ENCODE measurements around the gene DDX5.

Gene DDX5

DNA sequence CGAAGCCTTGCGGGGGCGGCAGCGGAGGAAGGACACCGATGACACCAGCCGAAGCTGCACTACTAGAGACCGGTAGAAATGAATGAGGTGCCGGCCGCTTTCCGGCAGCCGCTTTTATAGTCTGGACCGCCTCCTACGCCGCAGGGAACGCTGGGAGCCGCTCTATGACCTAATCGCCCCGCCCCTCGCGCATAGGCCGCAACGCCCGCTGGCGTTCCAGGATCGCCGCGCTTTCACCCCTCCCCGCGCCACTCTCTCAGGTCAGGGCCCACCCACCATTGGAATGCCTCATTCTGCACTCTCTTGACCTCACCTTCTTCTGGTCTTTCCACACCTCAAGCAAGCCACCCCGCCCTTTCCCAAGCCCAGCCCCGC, at the start of gene DDX5:
TSS of gene DDX5 (minus strand) at position 89 of the 375 bp plus-strand sequence. CDS start 170 bp downstream, outside the sequence.
- DNase-seq: peak; percentile 99 to 100 (median 100)

DNA sequence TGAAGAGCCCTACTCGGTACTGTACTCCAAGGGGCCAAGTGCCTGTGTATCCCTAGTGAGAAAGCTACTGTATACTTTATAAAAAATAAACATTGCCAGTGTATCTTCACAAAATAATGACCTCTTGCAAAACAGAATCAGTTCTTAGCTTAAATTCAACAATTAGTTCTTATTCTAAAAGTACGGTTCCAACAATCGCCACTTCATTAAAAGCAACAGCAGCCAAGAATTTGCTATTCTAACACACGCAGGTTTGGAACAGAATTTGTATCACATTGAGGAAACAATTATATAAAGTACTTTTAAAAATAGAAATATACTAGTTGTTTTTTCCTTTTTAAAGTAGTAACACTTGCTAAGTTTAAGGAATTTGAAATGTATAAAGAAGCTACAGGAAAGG, 49.2 kb upstream of the DDX5 start:
- no peak for DNase-seq

DNA sequence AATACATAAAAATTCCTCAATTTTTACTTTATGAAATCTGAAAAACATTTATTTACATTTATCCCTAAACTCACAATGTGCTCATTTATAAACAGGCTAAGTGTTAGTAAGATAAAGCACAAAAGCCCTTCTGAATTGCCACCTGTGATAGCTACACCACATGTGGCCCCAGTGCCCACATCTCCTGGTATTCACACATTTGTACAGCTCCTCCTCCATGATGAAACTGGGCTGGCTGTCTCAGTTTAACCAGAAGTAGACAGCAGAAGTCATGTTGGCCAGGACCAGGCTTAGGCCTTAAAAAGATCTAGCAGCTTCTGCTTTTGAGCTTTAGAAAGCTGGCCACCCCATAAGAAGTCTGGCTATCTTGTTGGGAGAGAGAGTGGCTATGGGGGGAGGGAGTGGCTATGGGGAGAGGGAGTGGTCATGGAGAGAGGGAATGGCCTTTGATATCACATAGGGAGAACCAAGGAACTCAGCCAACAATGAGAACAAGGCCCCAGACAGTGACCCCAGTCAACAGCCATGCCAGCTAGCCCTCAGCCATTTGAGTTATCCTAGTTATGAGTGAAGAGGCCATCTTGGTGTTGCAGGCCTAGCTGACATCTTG, 48.0 kb upstream of the DDX5 start:
- DNase-seq: no peak

DNA sequence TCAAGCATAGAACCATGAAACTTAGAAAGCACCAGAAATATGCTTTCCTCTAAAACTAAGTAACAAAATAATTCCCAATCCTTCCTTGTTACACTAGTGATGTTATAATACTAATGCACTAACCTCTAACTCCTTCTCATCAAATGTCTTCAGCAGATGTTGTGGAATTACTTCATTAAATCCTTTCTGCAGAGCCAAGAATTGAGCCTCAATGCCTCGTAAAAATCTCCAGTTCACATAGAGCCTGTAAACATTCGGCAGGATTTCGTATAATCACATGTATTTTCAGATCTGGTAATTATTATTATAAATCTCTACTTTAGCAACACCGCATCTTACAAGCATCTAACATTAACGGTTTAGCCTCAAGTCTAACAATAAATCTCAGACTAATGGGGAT, 45.4 kb upstream of the DDX5 start:
- DNase-seq: no peak

DNA sequence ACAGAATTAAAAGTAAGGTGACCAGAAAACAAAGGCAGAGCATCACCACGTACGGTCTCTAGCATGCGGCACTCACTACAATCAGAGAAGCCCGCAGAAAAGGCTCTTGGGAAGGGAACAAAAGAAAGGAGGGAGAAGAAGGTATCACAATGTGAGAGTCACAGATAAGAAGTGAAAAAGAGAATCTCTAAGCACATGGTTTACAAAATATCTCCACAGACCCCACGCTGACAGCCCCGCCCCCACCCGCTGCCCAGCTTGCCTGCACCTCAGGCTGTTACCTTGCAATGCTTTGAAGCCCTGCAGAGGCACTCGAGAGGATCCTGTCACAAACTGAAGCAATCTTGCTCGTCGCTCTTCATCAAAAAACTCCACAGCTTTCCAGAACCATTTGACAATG, 41.2 kb upstream of the DDX5 start:
- DNase-seq: no peak

DNA sequence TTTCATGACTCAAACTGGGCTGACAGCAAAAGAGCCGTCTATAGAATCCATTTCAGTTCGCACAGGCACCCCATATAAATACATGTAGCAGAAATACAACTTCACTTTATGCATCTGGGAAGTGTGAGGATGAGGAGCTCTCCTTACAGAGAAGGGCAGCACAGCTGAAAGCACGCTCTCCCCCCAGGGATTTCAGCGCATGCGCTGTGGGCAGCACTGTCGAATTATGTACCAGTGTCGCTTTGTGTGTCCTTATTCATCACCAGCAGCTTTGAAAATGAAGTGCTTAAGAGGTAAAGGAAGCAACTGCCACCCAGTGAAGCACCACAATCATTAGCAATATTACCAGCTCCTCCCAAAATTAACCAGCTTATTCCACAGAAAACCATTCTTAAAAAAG, 40.6 kb upstream of the DDX5 start:
- DNase-seq: no peak

DNA sequence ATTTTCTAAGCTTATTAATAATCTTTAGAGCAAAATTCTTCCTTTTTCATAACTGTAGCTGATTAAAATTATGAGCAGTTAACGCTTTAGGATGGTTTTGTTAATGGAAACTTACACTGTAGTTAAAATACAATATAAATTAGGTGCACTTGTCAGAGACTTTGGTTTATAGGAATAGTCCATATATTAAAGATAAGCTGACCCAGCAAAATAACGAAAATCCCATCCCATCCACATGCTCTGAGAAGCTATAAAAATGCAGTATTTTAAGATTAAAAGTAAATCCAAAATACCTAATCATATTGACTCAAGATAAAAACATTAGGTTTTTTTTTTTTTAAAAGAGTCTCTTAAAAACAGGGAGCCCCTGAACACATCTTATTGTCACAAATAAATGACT, 38.7 kb upstream of the DDX5 start:
- DNase-seq: no peak

DNA sequence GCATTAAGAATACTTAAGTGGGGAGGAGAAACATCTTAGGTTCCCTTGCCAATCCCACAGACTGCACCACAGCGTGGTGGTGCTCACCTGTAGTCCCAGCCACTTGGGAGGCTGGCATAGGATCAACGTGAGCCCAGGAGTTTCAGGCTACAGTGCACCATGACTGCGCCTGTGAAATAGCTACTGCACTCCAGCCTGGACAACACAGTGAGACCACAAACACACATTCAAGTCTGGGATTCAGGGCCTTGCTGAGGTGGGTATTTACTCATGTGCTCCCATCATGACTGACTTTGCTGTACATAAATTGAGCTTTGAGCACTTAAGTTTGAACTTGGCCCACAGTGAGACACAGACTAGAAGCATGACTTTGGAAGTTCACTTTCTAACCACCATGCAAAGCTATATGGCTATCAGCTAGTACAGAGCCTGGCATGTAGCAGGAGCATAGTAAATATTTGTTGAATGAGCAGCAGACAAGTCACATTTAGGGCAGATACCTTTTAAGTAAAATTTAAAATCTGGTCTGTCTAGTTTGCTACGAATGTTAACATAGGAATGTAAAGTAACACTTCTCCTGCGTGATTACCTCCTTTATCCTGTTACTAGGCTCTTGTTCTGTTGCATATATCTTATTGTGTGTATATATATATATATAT, 34.2 kb upstream of the DDX5 start:
- DNase-seq: no peak

DNA sequence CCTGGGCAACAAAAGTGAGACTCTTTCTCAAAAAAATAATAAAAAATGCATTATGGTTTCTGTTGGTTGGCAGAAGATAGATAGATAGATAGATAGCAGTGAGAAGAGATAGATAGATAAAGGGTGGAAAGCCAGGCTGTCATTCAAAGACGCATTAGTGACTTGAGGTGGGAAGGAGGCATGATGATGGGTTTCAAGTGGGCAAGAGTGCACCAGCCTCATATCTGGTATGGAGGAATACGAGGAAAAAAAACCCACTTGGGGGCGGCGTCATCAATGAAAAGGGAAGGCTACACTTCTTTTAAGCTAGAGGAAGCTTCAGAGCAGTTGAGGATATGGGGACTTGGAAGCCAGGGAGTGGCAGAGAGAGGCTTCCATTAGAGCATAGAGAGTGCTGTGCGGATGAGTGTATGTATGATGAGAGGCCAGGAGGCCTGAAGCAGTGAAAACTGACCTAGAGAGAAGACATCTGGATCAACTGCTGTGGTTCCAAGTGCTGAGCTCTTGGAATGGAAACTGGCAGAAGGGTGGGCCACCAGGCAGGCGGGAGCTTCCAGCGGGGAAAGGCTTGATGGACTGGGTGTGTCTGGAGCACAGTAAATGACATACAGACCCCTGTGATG, 32.5 kb upstream of the DDX5 start:
- DNase-seq: no peak

DNA sequence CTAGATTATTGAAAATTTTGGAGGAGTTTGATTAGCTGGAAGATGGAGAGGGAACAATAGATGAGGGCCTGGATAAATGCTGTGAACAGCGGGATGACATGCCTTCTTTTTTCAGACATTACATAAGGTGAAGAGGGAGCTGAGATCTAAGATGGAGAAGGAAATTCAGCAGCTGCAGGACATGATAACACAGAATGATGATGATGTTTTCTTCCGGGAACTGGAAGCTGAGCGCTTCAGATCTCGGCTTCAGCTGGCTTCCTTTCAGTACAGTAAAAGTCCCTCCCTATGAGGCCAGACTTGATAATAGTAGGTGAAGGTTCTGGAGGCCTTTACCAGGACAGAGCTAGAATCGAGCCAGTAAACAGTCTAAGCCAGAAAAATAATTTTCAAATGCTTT, 31.4 kb upstream of the DDX5 start:
- DNase-seq: no peak

DNA sequence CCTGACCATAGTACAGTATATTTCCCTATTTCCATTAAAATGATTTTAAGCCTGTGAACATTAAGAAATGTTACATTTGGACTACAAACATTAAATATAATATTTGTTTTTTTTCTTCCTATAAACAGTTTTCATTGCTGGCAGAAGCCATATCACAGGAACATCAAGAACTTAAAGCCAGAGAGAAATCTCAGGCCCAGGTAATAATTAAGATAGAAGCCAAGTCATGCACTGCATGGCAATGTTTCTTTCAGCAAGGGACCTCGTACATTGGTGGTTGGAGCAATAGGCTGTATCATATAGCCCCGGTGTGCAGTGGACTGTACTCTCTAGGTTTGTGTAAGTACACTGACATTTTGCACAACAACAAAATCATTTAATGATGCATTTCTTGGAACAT, 30.8 kb upstream of the DDX5 start:
- DNase-seq: no peak

DNA sequence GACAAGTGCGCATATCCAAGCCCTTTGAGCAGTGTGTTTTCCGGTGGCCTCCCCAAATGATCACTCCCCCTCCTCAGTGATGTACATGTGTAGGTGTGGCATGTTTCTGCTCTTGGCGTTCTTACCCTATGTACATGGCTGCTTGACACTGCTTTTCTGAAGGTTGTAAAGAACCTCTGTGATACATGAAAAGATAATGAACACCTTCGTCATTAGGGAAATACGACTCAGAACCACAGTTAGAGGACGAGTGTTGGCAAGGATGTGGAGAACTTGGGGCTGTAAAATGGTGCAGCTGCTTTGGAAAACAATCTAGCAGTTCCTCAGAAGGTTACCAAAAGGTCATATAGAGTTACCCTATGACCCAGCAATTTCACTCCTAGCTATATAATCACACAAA, 29.3 kb upstream of the DDX5 start:
- no peak for DNase-seq

DNA sequence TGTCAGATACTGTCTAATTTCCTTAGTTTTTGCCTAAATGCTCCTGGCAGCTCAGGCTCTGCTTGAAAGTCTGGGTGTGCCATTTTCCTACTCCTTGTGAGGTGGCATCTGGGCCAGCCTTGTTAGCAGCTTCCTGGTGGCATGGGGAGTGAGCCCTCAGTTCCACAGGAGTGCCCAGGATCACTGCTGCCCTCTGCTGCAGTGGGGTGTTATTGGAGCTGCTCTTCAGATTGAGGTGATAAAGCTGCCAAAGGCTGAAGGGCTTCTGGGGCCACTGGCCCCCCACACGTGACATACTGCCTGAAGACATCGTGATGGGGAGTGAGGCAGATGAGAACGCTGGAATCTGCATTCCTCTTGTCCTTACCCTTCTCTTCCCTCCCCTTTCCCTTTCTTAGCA, 28.1 kb upstream of the DDX5 start:
- no peak for DNase-seq

DNA sequence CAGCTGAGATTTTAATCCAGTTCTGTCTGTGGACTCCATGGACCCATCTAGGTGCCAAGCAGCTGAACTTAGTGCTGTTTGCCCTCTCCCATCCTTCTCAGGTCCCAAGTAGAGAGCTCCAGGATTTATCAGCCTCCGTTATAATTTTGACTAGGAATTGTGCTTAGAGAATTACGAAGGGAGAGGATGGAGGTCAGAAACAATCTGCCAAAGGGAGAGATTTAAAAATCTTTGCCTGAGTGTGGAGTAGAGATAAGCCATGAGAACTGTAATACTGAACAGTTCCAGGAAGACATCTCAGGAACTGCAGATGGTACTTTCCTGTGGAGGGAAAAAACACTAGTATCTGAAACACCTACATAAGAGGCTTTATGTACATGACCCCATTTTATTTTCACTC, 27.7 kb upstream of the DDX5 start:
- DNase-seq: no peak

DNA sequence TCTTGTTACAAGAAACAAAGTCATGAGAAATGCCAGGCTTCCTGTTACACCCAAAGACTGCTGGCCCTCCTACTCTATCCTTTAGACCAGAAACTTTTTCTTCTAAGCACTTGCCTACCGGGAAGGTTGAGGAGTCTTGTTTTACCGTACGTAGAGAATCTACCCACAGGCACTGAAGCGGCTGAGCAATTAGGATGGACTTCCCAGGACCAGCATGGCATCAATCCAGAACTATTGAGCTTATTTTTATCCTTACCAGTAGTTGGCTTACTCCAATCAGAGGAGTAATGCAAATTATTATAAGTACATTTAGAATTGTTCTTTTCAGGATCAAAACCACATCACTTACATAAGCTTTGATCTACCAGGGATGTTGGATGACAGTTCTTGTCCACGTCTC, 26.3 kb upstream of the DDX5 start:
- no peak for DNase-seq

DNA sequence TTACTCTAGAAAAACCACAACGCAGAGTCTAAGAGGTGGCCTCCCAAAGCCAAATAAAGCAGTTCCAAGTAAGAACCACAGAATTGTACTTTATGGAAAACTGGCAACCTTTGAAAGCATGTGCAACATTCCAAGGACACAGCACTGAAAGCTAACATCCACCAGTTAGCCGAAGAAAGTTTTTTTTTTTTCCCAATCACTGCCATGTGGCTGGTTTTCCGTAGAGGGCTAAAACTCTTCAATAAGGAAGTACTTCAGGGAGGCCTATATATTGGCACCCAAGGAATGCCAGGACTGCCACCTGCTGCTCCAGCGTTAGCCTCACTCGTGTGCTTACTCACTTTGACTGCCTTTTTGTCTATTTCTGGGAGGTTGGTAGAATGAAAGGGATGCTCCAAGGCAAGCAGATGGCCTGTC, 25.9 kb upstream of the DDX5 start:
- DNase-seq: no peak

DNA sequence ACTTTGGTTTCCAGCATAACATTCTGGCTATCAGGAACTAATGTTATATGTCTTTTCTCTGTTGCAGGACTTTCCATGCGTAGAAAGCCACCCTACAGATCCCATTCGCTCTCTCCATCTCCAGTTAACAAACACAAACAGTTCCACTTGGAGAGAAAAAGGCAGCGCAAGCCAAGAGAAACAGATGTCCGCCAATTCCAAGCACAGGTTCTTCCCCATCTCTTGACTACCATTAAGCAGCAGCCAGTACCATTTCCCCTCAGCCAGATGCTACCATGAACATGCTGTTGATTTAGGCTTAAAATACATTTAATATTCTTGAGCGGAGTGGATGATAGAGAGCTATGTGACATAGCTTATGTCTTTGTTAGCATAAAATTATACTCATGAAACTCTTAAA, 23.1 kb upstream of the DDX5 start:
- no peak for DNase-seq

DNA sequence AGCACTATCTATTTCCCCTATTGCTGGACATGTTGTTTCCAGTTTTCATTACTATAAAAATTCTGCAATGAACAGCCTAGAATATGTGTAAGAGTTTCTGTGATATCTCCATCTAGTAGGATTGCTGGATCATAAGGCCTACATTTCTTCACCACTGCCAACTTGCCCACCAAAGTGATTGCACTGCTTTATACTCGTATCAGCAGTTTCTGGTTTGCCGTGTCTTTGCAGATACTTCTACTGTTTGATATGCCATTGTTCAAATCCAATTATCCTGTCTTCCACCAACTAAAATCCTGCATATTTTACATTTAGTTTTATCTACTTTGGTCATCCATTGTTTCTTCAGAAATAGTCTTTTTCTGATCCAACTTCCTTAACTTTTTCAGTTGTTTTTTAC, 21.8 kb upstream of the DDX5 start:
- no peak for DNase-seq

DNA sequence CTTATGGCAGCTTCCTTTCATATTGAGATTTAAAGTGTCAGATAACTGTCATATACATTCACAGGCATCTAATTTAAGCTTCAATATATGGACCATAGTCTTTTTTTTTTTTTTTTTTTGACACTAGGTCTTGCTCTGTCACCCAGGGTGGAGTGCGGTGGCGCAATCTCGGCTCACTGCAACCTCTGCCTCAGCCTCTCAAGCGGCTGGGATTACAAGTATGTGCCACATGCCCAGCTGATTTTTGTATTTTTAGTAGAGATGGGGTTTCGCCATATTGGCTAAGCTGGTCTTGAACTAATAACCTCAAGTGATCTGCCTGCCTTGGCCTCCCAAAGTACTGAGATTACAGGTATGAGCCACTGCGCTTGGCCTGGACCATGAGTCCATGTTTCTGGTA, 14.3 kb upstream of the DDX5 start:
- no peak for DNase-seq

DNA sequence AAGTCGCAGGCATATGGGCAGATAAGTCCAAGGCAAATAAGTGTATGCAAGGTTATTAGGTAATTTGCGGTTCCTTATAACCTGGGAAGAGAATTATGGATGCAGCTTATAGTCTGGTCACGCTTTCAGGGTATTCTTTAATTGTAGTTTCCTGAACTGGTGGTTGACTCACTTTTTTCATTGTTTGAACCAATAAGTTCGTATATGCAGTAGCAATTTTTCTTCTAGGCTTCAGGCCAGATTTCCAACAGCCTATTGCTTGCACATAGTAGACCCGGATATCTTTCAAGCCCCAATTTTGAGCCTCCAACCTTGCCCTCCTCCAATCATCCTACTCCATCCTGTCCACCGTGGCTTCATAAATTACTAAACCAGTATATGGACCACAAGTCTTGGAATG, 13.5 kb upstream of the DDX5 start:
- DNase-seq: no peak

DNA sequence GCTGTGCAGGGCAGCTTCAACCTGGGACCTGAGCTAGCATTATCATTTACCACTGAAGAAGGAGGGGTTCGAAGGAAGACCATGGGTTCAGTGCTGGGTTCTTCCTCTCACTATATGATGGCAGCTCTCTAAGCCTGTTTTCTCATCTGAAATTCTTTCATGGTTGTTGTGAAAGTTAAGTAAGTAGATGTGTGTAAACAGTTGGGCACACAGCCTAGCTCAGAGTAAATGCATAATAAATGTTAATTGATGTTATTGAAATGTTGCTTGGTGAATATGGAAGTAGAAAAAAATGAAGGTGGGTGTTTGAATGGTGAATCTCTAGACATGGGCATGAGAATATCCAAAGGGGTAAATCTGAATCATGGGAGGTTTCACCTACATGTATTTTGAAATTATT, 9.7 kb upstream of the DDX5 start:
- DNase-seq: no peak

DNA sequence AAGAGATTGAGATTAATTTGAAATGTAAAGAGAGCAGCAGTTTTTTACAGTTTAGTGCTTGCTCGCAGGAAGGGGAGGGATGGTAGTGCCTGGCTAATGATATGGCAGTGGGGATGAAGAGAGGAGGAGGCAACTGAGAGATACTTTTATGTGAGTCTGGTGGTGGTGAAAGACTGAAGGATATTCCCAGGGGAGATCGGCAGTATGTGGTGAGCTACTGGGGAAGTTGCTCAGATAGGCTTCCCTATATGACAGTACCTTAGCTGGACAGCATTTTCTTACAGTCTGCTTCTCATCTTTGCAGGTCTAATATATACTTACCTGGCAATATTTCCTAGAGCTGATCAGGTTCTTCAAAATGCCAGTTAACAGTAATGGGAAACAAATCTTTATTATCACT, 9.3 kb upstream of the DDX5 start:
- no peak for DNase-seq

DNA sequence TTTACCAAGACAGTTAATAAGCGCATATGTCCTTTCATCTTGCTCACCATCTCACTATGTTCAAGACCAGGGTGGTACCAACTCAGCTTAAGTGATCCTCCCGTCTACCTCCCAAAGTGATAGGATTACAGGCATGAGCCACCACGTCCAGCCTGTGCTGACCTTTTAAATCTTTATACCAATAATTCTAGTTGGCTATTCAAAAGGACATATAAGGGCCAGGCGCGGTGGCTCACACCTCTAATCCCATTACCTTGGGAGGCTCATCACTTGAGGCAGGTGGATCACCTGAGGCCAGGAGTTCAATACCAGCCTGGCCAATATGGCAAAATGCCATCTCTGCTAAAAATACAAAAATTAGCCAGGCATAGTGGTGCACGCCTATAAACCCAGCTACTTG, 3.1 kb upstream of the DDX5 start:
- DNase-seq: no peak

DNA sequence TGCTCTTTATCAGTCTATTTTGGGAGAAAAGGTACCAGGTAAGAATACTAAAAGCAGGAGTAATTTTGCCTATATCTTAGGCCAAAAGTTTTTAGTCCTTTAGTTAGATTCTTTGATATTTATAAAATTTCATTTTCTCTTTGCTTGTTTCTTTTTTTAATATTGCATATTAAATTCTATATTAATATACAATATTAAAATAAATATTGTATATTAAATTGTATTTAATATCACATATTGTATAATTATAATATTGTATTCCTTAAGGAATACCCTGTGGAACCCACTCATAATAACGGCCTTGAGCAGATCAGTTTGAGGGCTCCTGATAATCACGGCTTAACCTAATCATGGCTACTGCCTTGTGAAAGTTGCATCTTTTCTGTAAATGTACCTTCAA, 2.6 kb upstream of the DDX5 start:
- DNase-seq: no peak

DNA sequence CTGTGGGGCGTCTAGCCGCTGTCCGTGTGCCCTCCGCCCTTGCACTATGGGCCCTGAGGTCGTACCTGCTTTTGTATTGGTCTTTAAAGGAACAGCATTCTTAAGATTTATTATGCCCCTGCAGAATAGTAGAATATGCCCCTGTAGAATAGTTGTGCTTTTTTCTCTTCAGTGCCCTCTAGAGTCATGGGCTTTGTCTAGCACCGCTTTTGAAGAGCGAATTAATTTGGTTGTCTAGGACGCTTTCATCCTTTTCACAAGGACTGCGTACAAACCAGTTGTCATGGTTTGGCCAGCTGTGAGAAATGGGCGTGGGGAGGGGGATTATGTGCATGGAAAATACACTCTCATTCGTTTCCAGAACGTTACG, 1.3 kb upstream of the DDX5 start:
- no peak for DNase-seq
